GM20431 (cell line): Measurements from ENCODE around the gene GOLGA7B.

Experiments
- in situ Hi-C: fragments of 300-500 bp; cut with MseI, MboI; formaldehyde crosslinking; loops from one replicate; pipeline ENCODE4 v1.15.0; 2020; ENCODE audit warnings: low sequenced_read_pairs; ENCODE audit not compliant: unreplicated experiment

GOLGA7B gene

GRCh38 chr10:97866524-97867219 is 17.0 kb downstream of the GOLGA7B start:
- in situ Hi-C loops: no loop called here

- in situ Hi-C loops: no loop called here
Measured at GRCh38 chr10:97867220-97867800, 17.7 kb downstream of the GOLGA7B start.

- in situ Hi-C loops: no loop called here
Measured at GRCh38 chr10:97868134-97868685, 18.6 kb downstream of the GOLGA7B start.

- in situ Hi-C loops: no loop called here
Measured at GRCh38 chr10:97869091-97870042, 19.7 kb downstream of the GOLGA7B start.

- in situ Hi-C loops: no loop called here
Measured at GRCh38 chr10:97870990-97871389, 21.3 kb downstream of the GOLGA7B start.

- in situ Hi-C loops: no loop called here
Measured at GRCh38 chr10:97873569-97873968, 23.9 kb downstream of the GOLGA7B start.

GRCh38 chr10:97874332-97874731 is 24.7 kb downstream of the GOLGA7B start:
- in situ Hi-C loops: no loop called here

GRCh38 chr10:97875391-97875790 is 25.7 kb downstream of the GOLGA7B start:
- in situ Hi-C loops: no loop called here

- in situ Hi-C loops: no loop called here
Measured at GRCh38 chr10:97876402-97876801, 26.8 kb downstream of the GOLGA7B start.

GRCh38 chr10:97879241-97879640 is 29.6 kb downstream of the GOLGA7B start:
- in situ Hi-C loops: no loop called here

GRCh38 chr10:97880109-97880508 is 30.5 kb downstream of the GOLGA7B start:
- in situ Hi-C loops: no loop called here

- in situ Hi-C loops: no loop called here
Measured at GRCh38 chr10:97882142-97883091, 32.8 kb downstream of the GOLGA7B start.

GRCh38 chr10:97883092-97883485 is 33.4 kb downstream of the GOLGA7B start:
- in situ Hi-C loops: no loop called here

GRCh38 chr10:97886286-97886685 is 36.6 kb downstream of the GOLGA7B start:
- in situ Hi-C loops: no loop called here

GRCh38 chr10:97887399-97887798 is 37.8 kb downstream of the GOLGA7B start:
- in situ Hi-C loops: no loop called here

GRCh38 chr10:97888134-97888533 is 38.5 kb downstream of the GOLGA7B start:
- in situ Hi-C loops: no loop called here

GRCh38 chr10:97888641-97889262 is 39.1 kb downstream of the GOLGA7B start:
- in situ Hi-C loops: no loop called here

- in situ Hi-C loops: no loop called here
Measured at GRCh38 chr10:97889461-97890265, 40.0 kb downstream of the GOLGA7B start.
